ENCODE results near the gene APOLD1.
"Not testable (repeated sequence)": the region's sequence is repeated elsewhere in the genome, so short reads cannot be mapped to it uniquely, and the experiment has no call there.

The APOLD1 gene

GRCh38 chr12:12784911-12785814, at the start of gene APOLD1:
Gene APOLD1 (plus strand): TSS chr12:12785659. CDS start chr12:12785692, 33 bp downstream.
- DNase-seq (ENCODE audit: low spot score), result no peak

- peak; percentile 65 for DNase-seq (ENCODE audit: low spot score)
Observed at GRCh38 chr12:12736759-12737676, 48.4 kb upstream of the APOLD1 start.

- not testable (repeated sequence) for DNase-seq (ENCODE audit: low spot score)
Observed at GRCh38 chr12:12738152-12738551, 47.3 kb upstream of the APOLD1 start.

GRCh38 chr12:12741660-12742059, 43.8 kb upstream of the APOLD1 start:
- DNase-seq (ENCODE audit: low spot score), result no peak

- no peak for DNase-seq (ENCODE audit: low spot score)
Observed at GRCh38 chr12:12744546-12745305, 40.7 kb upstream of the APOLD1 start.

GRCh38 chr12:12745576-12746211, 39.8 kb upstream of the APOLD1 start:
- no peak for DNase-seq (ENCODE audit: low spot score)

GRCh38 chr12:12747278-12747677, 38.2 kb upstream of the APOLD1 start:
- DNase-seq (ENCODE audit: low spot score), result no peak

- no peak for DNase-seq (ENCODE audit: low spot score)
Observed at GRCh38 chr12:12748044-12748443, 37.4 kb upstream of the APOLD1 start.

GRCh38 chr12:12749433-12749832, 36.0 kb upstream of the APOLD1 start:
- DNase-seq (ENCODE audit: low spot score), result no peak

GRCh38 chr12:12755923-12756322, 29.5 kb upstream of the APOLD1 start:
- no peak for DNase-seq (ENCODE audit: low spot score)

- no peak for DNase-seq (ENCODE audit: low spot score)
Observed at GRCh38 chr12:12757121-12757520, 28.3 kb upstream of the APOLD1 start.

- DNase-seq (ENCODE audit: low spot score), result no peak
Observed at GRCh38 chr12:12759234-12759915, 26.1 kb upstream of the APOLD1 start.

- DNase-seq (ENCODE audit: low spot score), result no peak
Observed at GRCh38 chr12:12764824-12765223, 20.6 kb upstream of the APOLD1 start.

GRCh38 chr12:12770262-12770661, 15.2 kb upstream of the APOLD1 start:
- no peak for DNase-seq (ENCODE audit: low spot score)

- DNase-seq (ENCODE audit: low spot score), result no peak
Observed at GRCh38 chr12:12774791-12775190, 10.7 kb upstream of the APOLD1 start.

- no peak for DNase-seq (ENCODE audit: low spot score)
Observed at GRCh38 chr12:12776261-12776660, 9.2 kb upstream of the APOLD1 start.

GRCh38 chr12:12777092-12777491, 8.4 kb upstream of the APOLD1 start:
- DNase-seq (ENCODE audit: low spot score), result no peak

GRCh38 chr12:12779007-12779406, 6.5 kb upstream of the APOLD1 start:
- DNase-seq (ENCODE audit: low spot score), result no peak

- no peak for DNase-seq (ENCODE audit: low spot score)
Observed at GRCh38 chr12:12779529-12779928, 5.9 kb upstream of the APOLD1 start.

- no peak for DNase-seq (ENCODE audit: low spot score)
Observed at GRCh38 chr12:12784116-12784515, 1.3 kb upstream of the APOLD1 start.

GRCh38 chr12:12786351-12786705, 869 bp downstream of the APOLD1 start:
- no peak for DNase-seq (ENCODE audit: low spot score)

Data from CD4-positive, alpha-beta T cell treated with Interleukin-15 for 4 hours (primary cell).